ENCODE results near the gene TDRD12.

TDRD12 gene

GRCh38 chr19:32858155-32858554 is 138.6 kb downstream of the TDRD12 start:
- Histone ChIP-seq H3K4me3 (ENCODE audit: low read length in 2 of 2) (no peak overlapping the region), H3K4me1 (ENCODE audit: control insufficient read depth, insufficient read depth, low read length) (no peaks in the 10 kb centered on the region)

GRCh38 chr19:32858559-32858958 is 139.0 kb downstream of the TDRD12 start:
- Histone ChIP-seq H3K27ac (ENCODE audit: low read length) (no peak overlapping the region), H3K27me3 (ENCODE audit: control insufficient read depth in 1 of 2, insufficient read depth in 2 of 2, low read length in 2 of 2) (no peaks in the 10 kb centered on the region)

More at GRCh38 chr19:32858155-32858554, 138.6 kb downstream of the TDRD12 start:
- Histone ChIP-seq H3K9me3 (ENCODE audit: control insufficient read depth in 2 of 2, low read length in 2 of 2) (no peaks in the 10 kb centered on the region), H3K36me3 (ENCODE audit: control insufficient read depth in 2 of 2, insufficient read depth in 2 of 2, low read length in 2 of 2) (no peaks in the 10 kb centered on the region), H3K27ac (ENCODE audit: low read length) (no peak overlapping the region), H3K27me3 (ENCODE audit: control insufficient read depth in 1 of 2, insufficient read depth in 2 of 2, low read length in 2 of 2) (no peaks in the 10 kb centered on the region), H3K9ac (ENCODE audit: low read length in 2 of 2) (no peak overlapping the region)

GRCh38 chr19:32859591-32859990 is 140.0 kb downstream of the TDRD12 start:
- Histone ChIP-seq H3K27ac (ENCODE audit: low read length) (no peak overlapping the region), H3K4me3 (ENCODE audit: low read length in 2 of 2) (no peak overlapping the region), H3K4me1 (ENCODE audit: control insufficient read depth, insufficient read depth, low read length) (no peaks in the 10 kb centered on the region), H3K9me3 (ENCODE audit: control insufficient read depth in 2 of 2, low read length in 2 of 2) (no peaks in the 10 kb centered on the region), H3K36me3 (ENCODE audit: control insufficient read depth in 2 of 2, insufficient read depth in 2 of 2, low read length in 2 of 2) (no peaks in the 10 kb centered on the region), H3K27me3 (ENCODE audit: control insufficient read depth in 1 of 2, insufficient read depth in 2 of 2, low read length in 2 of 2) (no peaks in the 10 kb centered on the region), H3K9ac (ENCODE audit: low read length in 2 of 2) (no peak overlapping the region)

More at GRCh38 chr19:32858559-32858958, 139.0 kb downstream of the TDRD12 start:
- Histone ChIP-seq H3K36me3 (ENCODE audit: control insufficient read depth in 2 of 2, insufficient read depth in 2 of 2, low read length in 2 of 2) (no peaks in the 10 kb centered on the region), H3K4me1 (ENCODE audit: control insufficient read depth, insufficient read depth, low read length) (no peaks in the 10 kb centered on the region), H3K4me3 (ENCODE audit: low read length in 2 of 2) (no peak overlapping the region), H3K9ac (ENCODE audit: low read length in 2 of 2) (no peak overlapping the region), H3K9me3 (ENCODE audit: control insufficient read depth in 2 of 2, low read length in 2 of 2) (no peaks in the 10 kb centered on the region)

DNA sequence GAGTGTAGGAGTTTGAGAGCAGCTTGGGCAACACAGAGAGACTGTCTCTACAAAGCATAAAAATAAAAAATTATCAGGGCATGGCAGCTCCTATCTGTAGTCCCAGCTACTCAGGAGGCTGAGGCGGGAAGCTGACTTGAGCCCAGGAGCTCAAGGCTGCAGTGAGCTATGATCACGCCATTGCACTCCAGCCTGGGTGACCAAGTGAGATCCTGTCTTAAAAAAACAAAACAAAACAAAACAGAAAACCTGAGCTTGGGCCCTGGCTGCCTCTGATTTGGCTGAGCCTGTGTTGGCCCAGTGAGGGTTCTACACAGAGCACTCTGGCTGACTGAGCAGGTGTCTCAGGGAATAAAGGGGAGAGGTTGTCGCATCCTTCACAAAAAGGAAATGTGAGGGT is 142.0 kb downstream of the TDRD12 start:
- Histone ChIP-seq H3K4me1 (ENCODE audit: control insufficient read depth, insufficient read depth, low read length) (no peaks in the 10 kb centered on the region), H3K4me3 (ENCODE audit: low read length in 2 of 2) (no peak overlapping the region)

GRCh38 chr19:32862173-32862572 is 142.6 kb downstream of the TDRD12 start:
- Histone ChIP-seq H3K9ac (ENCODE audit: low read length in 2 of 2) (no peak overlapping the region), H3K4me1 (ENCODE audit: control insufficient read depth, insufficient read depth, low read length) (no peaks in the 10 kb centered on the region), H3K27ac (ENCODE audit: low read length) (no peak overlapping the region), H3K27me3 (ENCODE audit: control insufficient read depth in 1 of 2, insufficient read depth in 2 of 2, low read length in 2 of 2) (no peaks in the 10 kb centered on the region), H3K4me3 (ENCODE audit: low read length in 2 of 2) (no peak overlapping the region), H3K36me3 (ENCODE audit: control insufficient read depth in 2 of 2, insufficient read depth in 2 of 2, low read length in 2 of 2) (no peaks in the 10 kb centered on the region), H3K9me3 (ENCODE audit: control insufficient read depth in 2 of 2, low read length in 2 of 2) (no peaks in the 10 kb centered on the region)

More for the DNA sequence above, 142.0 kb downstream of the TDRD12 start:
- Histone ChIP-seq H3K9me3 (ENCODE audit: control insufficient read depth in 2 of 2, low read length in 2 of 2) (no peaks in the 10 kb centered on the region), H3K27ac (ENCODE audit: low read length) (no peak overlapping the region), H3K36me3 (ENCODE audit: control insufficient read depth in 2 of 2, insufficient read depth in 2 of 2, low read length in 2 of 2) (no peaks in the 10 kb centered on the region), H3K9ac (ENCODE audit: low read length in 2 of 2) (no peak overlapping the region), H3K27me3 (ENCODE audit: control insufficient read depth in 1 of 2, insufficient read depth in 2 of 2, low read length in 2 of 2) (no peaks in the 10 kb centered on the region)

DNA sequence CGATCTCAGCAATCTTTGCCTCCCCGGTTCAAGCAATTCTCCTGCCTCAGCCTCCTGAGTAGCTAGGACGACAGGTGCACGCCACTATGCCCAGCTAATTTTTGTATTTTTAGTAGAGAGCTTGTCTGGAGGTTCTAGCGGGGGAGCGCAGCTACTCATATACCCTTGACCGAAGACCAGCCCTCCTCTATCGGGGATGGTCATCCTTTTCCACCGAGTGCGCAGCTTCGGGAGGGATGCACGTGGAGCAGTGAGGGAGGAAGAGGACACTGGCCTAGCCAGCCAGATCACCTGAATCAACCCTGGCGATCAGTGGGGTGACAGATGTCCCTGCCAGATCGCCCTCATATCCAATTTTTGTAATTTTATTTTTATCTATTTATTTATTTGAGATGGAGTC is 143.2 kb downstream of the TDRD12 start:
- Histone ChIP-seq H3K27me3 (ENCODE audit: control insufficient read depth in 1 of 2, insufficient read depth in 2 of 2, low read length in 2 of 2) (no peaks in the 10 kb centered on the region), H3K4me3 (ENCODE audit: low read length in 2 of 2) (no peak overlapping the region), H3K9me3 (ENCODE audit: control insufficient read depth in 2 of 2, low read length in 2 of 2) (no peaks in the 10 kb centered on the region), H3K27ac (ENCODE audit: low read length) (no peak overlapping the region), H3K36me3 (ENCODE audit: control insufficient read depth in 2 of 2, insufficient read depth in 2 of 2, low read length in 2 of 2) (no peaks in the 10 kb centered on the region), H3K4me1 (ENCODE audit: control insufficient read depth, insufficient read depth, low read length) (no peaks in the 10 kb centered on the region), H3K9ac (ENCODE audit: low read length in 2 of 2) (no peak overlapping the region)

DNA sequence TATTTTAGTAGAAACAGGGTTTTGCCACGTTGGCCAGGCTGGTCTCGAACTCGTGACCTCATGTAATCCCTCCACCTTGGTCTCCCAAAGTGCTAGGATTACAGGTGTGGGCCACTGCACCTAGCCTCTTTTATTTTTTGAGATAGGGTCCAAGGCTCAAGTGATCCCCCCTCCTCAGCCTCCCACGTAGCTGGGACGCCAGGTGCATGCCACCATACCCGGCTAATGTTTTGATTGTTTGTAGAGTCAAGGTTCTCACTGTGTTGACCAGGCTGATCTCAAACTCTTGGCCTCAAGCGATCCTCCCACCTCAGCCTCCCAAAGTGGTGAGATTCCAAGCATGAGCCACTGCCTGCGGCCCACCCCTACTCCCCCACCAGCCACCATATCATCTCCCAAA is 143.7 kb downstream of the TDRD12 start:
- Histone ChIP-seq H3K36me3 (ENCODE audit: control insufficient read depth in 2 of 2, insufficient read depth in 2 of 2, low read length in 2 of 2) (no peaks in the 10 kb centered on the region), H3K9me3 (ENCODE audit: control insufficient read depth in 2 of 2, low read length in 2 of 2) (no peaks in the 10 kb centered on the region), H3K9ac (ENCODE audit: low read length in 2 of 2) (no peak overlapping the region), H3K4me1 (ENCODE audit: control insufficient read depth, insufficient read depth, low read length) (no peaks in the 10 kb centered on the region), H3K4me3 (ENCODE audit: low read length in 2 of 2) (no peak overlapping the region), H3K27me3 (ENCODE audit: control insufficient read depth in 1 of 2, insufficient read depth in 2 of 2, low read length in 2 of 2) (no peaks in the 10 kb centered on the region), H3K27ac (ENCODE audit: low read length) (no peak overlapping the region)

GRCh38 chr19:32863841-32864240 is 144.3 kb downstream of the TDRD12 start:
- H3K4me1 ChIP-seq (ENCODE audit: control insufficient read depth, insufficient read depth, low read length), result no peaks in the 10 kb centered on the region

GRCh38 chr19:32864318-32865007 is 144.9 kb downstream of the TDRD12 start:
- Histone ChIP-seq H3K27ac (ENCODE audit: low read length) (no peak overlapping the region), H3K4me1 (ENCODE audit: control insufficient read depth, insufficient read depth, low read length) (no peaks in the 10 kb centered on the region), H3K9ac (ENCODE audit: low read length in 2 of 2) (no peak overlapping the region), H3K36me3 (ENCODE audit: control insufficient read depth in 2 of 2, insufficient read depth in 2 of 2, low read length in 2 of 2) (no peaks in the 10 kb centered on the region), H3K27me3 (ENCODE audit: control insufficient read depth in 1 of 2, insufficient read depth in 2 of 2, low read length in 2 of 2) (no peaks in the 10 kb centered on the region), H3K4me3 (ENCODE audit: low read length in 2 of 2) (no peak overlapping the region), H3K9me3 (ENCODE audit: control insufficient read depth in 2 of 2, low read length in 2 of 2) (no peaks in the 10 kb centered on the region)

More at GRCh38 chr19:32863841-32864240, 144.3 kb downstream of the TDRD12 start:
- Histone ChIP-seq H3K4me3 (ENCODE audit: low read length in 2 of 2) (no peak overlapping the region), H3K27ac (ENCODE audit: low read length) (no peak overlapping the region), H3K36me3 (ENCODE audit: control insufficient read depth in 2 of 2, insufficient read depth in 2 of 2, low read length in 2 of 2) (no peaks in the 10 kb centered on the region), H3K9me3 (ENCODE audit: control insufficient read depth in 2 of 2, low read length in 2 of 2) (no peaks in the 10 kb centered on the region), H3K9ac (ENCODE audit: low read length in 2 of 2) (no peak overlapping the region), H3K27me3 (ENCODE audit: control insufficient read depth in 1 of 2, insufficient read depth in 2 of 2, low read length in 2 of 2) (no peaks in the 10 kb centered on the region)

DNA sequence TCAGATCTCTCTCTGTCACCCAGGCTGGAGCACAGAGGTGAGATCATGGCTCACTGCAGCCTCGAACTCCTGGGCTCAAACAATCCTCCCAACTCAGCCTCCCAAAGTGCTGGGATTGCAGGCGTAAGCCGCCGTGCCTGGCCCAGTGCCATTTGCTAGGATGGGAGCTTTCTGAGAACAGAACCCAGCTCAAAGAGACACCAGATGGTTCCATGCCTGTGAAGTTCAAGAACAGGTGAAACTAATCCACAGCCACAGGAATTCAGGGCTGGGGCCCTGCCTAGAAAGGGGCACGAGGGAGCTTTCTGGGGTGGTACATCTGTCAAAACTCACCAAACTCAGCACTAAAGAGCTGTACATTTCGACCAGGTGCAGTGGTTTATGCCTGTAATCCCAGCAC is 145.8 kb downstream of the TDRD12 start:
- Histone ChIP-seq H3K27me3 (ENCODE audit: control insufficient read depth in 1 of 2, insufficient read depth in 2 of 2, low read length in 2 of 2) (no peaks in the 10 kb centered on the region), H3K9ac (ENCODE audit: low read length in 2 of 2) (no peak overlapping the region), H3K4me3 (ENCODE audit: low read length in 2 of 2) (no peak overlapping the region), H3K36me3 (ENCODE audit: control insufficient read depth in 2 of 2, insufficient read depth in 2 of 2, low read length in 2 of 2) (no peaks in the 10 kb centered on the region), H3K27ac (ENCODE audit: low read length) (no peak overlapping the region), H3K9me3 (ENCODE audit: control insufficient read depth in 2 of 2, low read length in 2 of 2) (no peaks in the 10 kb centered on the region), H3K4me1 (ENCODE audit: control insufficient read depth, insufficient read depth, low read length) (no peaks in the 10 kb centered on the region)

GRCh38 chr19:32866061-32866460 is 146.5 kb downstream of the TDRD12 start:
- no peaks in the 10 kb centered on the region for H3K4me1 ChIP-seq (ENCODE audit: control insufficient read depth, insufficient read depth, low read length)
- no peak overlapping the region for H3K4me3 ChIP-seq (ENCODE audit: low read length in 2 of 2)
- H3K27ac ChIP-seq (ENCODE audit: low read length), result no peak overlapping the region
- H3K36me3 ChIP-seq (ENCODE audit: control insufficient read depth in 2 of 2, insufficient read depth in 2 of 2, low read length in 2 of 2), result no peaks in the 10 kb centered on the region
- H3K9me3 ChIP-seq (ENCODE audit: control insufficient read depth in 2 of 2, low read length in 2 of 2), result no peaks in the 10 kb centered on the region
- H3K27me3 ChIP-seq (ENCODE audit: control insufficient read depth in 1 of 2, insufficient read depth in 2 of 2, low read length in 2 of 2), result no peaks in the 10 kb centered on the region
- no peak overlapping the region for H3K9ac ChIP-seq (ENCODE audit: low read length in 2 of 2)
